IPS DF 4.7 (cell line): ENCODE data around the gene KIAA0753.

Experiments used
- DNase-seq: peaks from one replicate; pipeline ENCODE4 v3.0.0-alpha.2; 2013; ENCODE audit warnings: low spot score; ENCODE audit errors: extremely low read depth

The KIAA0753 gene

GRCh38 chr17:6548578-6549330 lies 91.8 kb downstream of the KIAA0753 start:
- DNase-seq, result no peak

DNA sequence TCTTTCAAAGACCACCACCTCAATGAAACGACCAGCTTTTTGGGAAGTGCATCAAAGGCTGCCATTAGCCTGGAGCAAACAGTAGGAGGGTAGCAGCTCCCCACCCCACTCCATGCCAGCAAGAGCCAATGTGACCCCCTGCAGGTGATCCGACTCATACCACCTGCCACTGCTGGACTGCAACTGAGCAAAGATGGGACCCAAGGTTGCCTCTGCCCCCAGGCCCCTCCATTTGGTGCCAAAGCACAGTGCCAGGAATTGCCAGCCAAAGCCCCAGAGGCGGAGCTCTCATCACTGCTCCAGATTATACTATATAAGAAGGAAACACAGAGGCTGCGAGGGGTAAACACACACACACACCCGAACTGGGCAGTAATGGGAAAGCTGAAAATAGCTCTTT lies 92.5 kb downstream of the KIAA0753 start:
- DNase-seq, result no peak

DNA sequence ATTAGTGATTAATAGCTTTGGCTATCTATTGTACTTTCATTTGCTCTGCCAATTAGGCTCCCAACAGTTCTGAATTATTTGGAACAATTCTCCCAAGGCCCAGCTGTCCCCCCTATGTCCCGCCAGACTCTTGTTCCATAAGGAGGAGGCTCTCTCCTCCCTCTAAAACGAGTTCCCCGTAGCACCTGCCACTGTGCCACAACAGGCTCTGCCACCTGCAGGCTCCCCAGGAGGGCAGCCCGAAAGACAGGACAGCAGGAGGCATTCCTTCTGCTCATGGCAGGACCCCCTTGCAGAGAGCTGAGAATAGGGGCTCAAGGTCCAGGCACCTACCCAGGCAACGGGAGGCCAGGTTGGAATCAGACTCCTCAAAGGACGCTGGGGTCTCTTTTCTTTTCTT lies 93.2 kb downstream of the KIAA0753 start:
- no peak for DNase-seq

DNA sequence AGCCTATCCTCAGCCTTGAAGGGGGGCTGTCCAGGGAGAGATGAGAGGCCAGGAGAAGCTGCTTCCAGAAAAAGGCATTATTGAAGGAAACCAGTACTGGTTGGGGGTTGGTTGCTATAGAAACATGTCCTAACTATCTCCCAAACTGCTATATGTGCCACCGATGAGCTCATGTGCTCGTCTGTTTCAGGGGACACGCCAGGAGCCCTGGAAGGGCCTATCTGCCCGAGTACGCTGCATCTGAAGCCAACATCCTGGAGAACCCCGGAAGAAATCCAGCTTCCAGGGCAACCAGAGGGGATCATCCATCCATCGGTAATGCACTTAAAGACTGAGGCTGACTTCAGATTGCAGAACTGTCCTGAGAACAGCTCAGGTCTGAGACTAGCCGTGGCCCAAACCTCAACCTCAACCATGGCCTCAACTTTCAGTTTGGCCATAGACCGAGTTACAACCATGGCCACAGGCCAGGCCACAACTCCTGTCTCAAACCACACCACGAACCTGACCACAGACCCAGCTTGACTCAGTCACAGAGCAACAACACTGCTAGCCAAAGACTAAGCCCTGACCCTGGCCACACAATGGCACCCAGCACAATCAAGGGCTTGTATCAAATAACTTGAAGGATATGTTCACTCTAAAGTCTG lies 94.3 kb downstream of the KIAA0753 start:
- no peak for DNase-seq

- no peak for DNase-seq
Measured at GRCh38 chr17:6545291-6545690, 95.2 kb downstream of the KIAA0753 start.

DNA sequence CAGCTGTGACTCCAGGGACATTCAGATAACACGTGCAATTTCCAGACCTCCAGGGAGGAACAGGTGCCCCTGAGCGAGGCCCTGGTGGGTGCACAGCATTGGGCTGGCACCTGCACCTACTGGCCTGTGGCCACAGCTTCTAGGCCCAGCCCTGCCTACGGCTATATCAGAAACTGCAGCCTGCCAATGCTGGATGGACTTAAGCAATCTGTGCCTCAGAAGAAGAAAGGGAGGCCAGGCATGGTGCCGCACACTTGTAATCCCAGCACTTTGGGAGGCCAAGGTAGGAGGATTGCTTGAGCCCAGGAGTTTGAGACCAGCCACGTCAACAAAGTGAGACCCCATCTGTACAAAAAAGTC lies 96.5 kb downstream of the KIAA0753 start:
- DNase-seq, result no peak

GRCh38 chr17:6543079-6544010 lies 97.2 kb downstream of the KIAA0753 start:
- DNase-seq, result no peak

- no peak for DNase-seq
Measured at GRCh38 chr17:6542577-6542976, 97.9 kb downstream of the KIAA0753 start.

- no peak for DNase-seq
Measured at GRCh38 chr17:6541886-6542285, 98.6 kb downstream of the KIAA0753 start.

DNA sequence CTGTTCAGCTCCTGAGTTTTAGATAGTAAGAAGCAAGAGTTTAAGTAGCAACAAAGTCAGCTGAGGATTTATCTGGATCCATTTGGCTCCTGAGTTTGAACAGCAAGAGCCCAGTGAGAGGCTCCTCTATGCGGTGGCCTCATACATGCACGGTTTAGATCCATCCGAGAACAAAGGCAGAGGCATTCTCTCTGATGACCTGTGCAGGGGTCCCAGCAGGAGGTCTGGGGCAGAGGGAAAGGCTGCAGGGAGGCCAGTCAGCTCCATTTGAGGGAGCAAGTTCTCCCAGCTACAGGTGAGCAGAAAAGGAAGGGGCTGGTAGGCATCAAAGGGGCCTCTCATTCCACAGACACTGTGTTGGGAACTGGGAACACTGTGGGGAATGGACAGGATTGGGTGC lies 100.6 kb downstream of the KIAA0753 start:
- no peak for DNase-seq

DNA sequence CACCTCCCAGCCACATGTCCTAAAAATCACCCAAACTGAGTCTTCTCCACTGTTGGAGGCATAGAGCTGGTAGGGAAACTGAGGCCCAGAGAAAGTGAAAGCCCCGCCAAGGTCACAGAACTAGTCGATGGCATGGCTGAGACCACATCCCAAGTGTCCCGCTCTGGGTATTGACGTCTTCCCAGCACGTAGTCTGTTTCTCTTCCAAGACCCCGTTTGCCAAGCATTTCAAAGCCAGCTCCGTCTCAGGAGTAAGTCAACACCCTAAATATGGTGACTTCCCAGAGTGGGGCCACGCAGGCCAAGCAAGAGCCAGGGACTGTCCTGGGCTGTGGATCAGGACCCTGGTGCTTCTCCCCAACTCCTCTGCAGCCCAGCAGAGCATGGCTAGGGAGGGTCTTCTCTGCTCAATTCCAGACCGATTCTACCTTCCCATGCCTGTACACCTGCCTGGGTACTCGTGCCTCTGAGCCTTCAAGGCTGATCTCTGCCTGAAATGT lies 103.9 kb downstream of the KIAA0753 start:
- DNase-seq, result no peak

DNA sequence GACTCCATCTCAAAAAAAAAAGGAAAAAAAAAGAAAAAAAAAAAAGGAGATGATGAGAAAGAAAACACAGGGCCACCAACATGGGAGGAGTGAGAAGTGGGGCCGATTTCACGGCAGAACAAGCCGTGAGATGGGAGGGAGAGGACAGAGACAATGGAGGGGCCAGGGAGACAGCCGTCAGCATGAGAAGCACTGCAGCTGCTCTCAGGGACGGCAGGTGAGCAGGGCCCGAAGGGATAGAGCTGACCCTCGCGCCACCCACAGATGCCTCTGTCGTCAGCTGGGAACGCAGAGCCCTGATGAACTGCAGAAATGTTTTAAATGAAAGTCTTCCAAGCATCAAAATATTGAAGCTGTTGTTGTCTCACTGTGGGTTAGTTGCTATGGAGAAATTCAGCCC lies 104.5 kb downstream of the KIAA0753 start:
- DNase-seq, result no peak

GRCh38 chr17:6534846-6535514 lies 105.5 kb downstream of the KIAA0753 start:
- DNase-seq, result no peak

- no peak for DNase-seq
Measured at GRCh38 chr17:6532441-6532885, 108.0 kb downstream of the KIAA0753 start.

GRCh38 chr17:6531575-6531974 lies 108.9 kb downstream of the KIAA0753 start:
- no peak for DNase-seq

DNA sequence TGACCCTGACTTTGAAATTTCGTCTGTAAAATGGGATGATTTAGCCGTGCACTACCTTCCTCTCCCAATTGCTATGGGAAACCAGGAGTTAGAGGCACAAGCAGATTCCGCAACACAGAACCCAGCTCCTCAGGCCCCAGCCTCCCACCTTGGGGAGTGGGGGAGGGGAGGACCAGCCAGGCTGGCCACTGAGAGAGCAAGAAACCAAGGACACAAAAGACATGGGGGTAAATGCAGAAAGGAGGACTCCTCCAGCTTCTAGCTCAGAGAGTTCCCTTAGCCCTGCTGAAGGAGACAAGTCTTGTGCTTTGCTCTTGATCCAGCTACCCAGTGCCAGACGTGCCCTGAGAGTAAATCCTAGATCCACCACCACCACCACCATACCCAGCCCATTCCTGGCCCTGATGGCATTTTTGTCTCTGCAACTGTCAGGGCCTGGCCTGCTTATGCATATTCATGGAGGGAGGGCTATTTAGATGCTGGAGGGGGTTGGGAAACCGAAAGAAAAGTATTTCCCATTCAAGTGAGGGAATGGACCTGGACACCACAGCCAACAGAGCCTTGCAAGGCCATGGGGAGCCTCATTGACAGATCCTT lies 110.1 kb downstream of the KIAA0753 start:
- no peak for DNase-seq

DNA sequence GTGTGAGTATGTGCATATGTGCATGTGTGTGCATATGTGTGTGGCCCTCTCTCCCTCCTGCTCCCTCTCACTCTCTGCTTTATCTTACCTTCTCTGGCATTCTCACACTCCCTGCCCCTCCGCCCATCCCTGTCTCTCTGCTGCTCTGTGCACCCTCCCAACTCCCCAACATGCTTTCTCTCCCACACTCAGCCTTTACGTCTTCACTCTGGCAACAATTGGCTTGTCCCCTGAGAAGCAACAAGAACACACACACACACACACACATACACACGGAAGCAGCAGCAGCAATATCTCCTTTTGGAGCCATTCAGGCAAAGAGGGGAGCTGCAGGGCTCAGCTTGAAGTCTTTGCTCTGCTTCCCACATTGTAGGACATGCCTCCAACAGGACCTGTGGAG lies 112.0 kb downstream of the KIAA0753 start:
- DNase-seq, result no peak
